Measurements from ENCODE around the gene HBA2. TPM values are rescaled to one million over a fixed set of nuclear protein-coding genes. Genes with fewer than 3 reads are reported as not detected.
A peak's percentile ranks its signal among the peaks of the same experiment; 100 is the strongest.
"Not testable (repeated sequence)": the region's sequence is repeated elsewhere in the genome, so short reads cannot be mapped to it uniquely, and the experiment has no call there.

HBA2 gene
- total RNA-seq, 3 donors from 2014 or later (not counting 1 experiment from before 2014, with no cell fraction given): 3.2 to 9.9 TPM; not detected in 1

DNA sequence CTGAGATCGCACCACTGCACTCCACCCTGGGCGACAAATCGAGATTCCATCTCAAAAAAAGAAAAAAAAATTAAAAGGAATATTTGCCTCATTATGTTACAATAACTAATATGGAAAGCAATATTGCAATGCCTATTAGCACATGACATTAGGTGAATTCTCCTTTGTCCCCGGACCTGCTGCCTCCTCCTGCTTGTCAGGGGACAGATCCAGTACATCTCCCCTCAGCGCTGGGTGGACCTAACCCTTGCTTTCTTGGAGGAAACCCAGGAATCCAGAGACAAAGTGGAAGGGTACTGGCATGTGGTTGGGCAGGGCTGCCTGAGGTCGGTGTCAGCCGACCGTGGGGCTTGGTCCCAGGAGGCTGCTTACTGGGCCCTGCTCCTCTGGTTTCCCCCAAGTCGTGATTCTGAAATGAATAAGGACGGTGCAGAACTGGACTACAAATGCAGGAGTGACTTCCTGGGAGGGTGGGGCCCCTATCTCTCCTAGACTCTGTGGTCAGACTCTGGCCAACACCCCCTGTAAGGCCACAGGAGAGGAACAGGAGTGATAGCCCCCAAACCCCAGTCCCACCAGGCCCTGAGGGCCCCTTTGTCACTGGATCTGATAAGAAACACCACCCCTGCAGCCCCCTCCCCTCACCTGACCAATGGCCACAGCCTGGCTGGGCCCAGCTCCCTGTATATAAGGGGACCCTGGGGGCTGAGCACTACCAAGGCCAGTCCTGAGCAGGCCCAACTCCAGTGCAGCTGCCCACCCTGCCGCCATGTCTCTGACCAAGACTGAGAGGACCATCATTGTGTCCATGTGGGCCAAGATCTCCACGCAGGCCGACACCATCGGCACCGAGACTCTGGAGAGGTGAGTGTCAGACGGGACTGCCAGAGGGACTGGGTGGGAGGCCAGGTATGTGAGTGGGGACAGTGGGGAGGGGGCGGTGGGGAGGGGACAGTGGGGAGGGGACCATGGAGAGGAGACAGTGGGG lies 20.2 kb upstream of the HBA2 start, which contains the start of gene HBZ:
HBZ (plus strand) TSS at position 504 of the 988 bp plus-strand sequence; CDS start at position 770, 266 bp downstream.
- Mint-ChIP-seq H3K4me1 (peaks cover 10% of the 10 kb centered on the region in 2 donors), H3K27me3 (ENCODE audit: low read depth in 2 of 2) (peaks cover 0 to 16% of the 10 kb centered on the region in 2 donors)
- intact Hi-C loops (cut with micrococcal nuclease): no loop called here

DNA sequence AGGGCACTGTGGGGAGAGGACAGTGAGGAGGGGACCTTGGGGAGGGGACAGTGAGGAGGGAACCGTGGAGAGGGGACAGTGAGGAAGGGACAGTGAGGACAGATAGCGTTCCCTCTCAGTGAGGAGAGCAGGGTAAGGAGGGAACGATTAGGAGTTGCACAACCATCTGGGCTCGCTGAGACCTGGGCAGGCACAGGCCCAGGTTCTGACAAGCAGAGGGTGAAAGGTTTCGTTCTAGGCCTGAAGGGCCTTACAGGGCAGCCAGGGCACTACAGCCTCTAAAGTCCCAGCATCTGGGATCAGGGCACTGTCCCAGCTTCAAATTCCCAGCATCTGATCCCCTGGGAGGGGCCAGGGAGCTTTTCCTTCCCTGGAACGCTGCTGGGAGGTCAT lies 19.6 kb upstream of the HBA2 start:
- H3K9me3 Mint-ChIP-seq; H3K27me3 ChIP-seq (ENCODE audit: control insufficient read depth, insufficient read depth, low read length); H3K36me3 Mint-ChIP-seq; H3K27ac Mint-ChIP-seq; H3K36me3 ChIP-seq (ENCODE audit: control insufficient read depth, insufficient read depth, low read length); H3K4me3 Mint-ChIP-seq; H3K27ac ChIP-seq (ENCODE audit: low read length); H3K4me3 ChIP-seq (ENCODE audit: low read length); H3K9me3 ChIP-seq (ENCODE audit: control insufficient read depth, insufficient read depth, low read length); intact Hi-C loops (cut with micrococcal nuclease); DNase-seq: not testable (repeated sequence)
- peaks cover 11% of the 10 kb centered on the region for H3K4me1 ChIP-seq (ENCODE audit: control insufficient read depth, insufficient read depth, low read length)
- H3K4me1 Mint-ChIP-seq: peaks cover 10% of the 10 kb centered on the region in 2 donors
- WGBS (ENCODE audit: insufficient coverage): 87% methylated on average over 2 of the region's 6 CpGs
- peak in 2 of 3 donors; percentile 25 to 27 for ATAC-seq
- peaks cover 0 to 16% of the 10 kb centered on the region in 2 donors for H3K27me3 Mint-ChIP-seq (ENCODE audit: low read depth in 2 of 2)

More for the DNA sequence above, 20.2 kb upstream of the HBA2 start, which contains the start of gene HBZ:
- DNase-seq (no peak), ATAC-seq (no peak)
- H3K9me3 Mint-ChIP-seq: no peaks in the 10 kb centered on the region
- Histone ChIP-seq H3K9me3 (ENCODE audit: control insufficient read depth, insufficient read depth, low read length) (no peaks in the 10 kb centered on the region), H3K27me3 (ENCODE audit: control insufficient read depth, insufficient read depth, low read length) (peaks cover 8% of the 10 kb centered on the region), H3K4me1 (ENCODE audit: control insufficient read depth, insufficient read depth, low read length) (peaks cover 11% of the 10 kb centered on the region), H3K27ac (ENCODE audit: low read length) (no peak within 1 kb of the TSS), H3K36me3 (ENCODE audit: control insufficient read depth, insufficient read depth, low read length) (no peaks in the 10 kb centered on the region), H3K4me3 (ENCODE audit: low read length) (no peak within 1 kb of the TSS)
- no peaks in the 10 kb centered on the region for H3K36me3 Mint-ChIP-seq
- 81% methylated on average over 15 of the region's 17 CpGs for WGBS (ENCODE audit: insufficient coverage)
- H3K27ac Mint-ChIP-seq: no peak within 1 kb of the TSS
- no peak for TF ChIP-seq CTCF (IDR thresholded peaks at IDR 0.05)
- H3K4me3 Mint-ChIP-seq: no peak within 1 kb of the TSS

DNA sequence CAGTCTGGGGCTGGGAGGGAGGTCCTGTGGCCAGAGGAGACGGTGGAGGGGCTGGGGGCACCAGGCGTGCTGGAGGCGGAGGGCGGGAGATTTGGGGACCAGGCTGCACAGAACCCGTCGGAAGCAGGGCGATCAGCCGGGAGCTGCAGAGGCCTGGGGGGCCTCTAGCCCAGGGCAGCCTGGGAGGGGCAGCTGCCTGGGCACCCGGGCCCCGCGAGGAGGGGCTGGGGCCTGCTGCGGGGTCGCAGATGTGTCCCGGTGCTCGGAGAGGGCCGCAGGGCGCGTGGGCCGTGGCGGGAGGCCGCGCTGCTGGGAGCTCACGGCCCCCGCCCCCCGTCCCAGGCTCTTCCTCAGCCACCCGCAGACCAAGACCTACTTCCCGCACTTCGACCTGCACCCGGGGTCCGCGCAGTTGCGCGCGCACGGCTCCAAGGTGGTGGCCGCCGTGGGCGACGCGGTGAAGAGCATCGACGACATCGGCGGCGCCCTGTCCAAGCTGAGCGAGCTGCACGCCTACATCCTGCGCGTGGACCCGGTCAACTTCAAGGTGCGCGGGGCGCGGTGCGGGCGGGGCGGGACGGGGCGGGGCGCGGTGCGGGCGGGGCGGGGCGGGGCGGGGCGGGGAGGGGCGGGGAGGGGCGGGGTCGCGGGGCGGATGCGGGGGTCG lies 19.0 kb upstream of the HBA2 start:
- H3K9me3 ChIP-seq (ENCODE audit: control insufficient read depth, insufficient read depth, low read length); H3K9me3 Mint-ChIP-seq; H3K36me3 ChIP-seq (ENCODE audit: control insufficient read depth, insufficient read depth, low read length); intact Hi-C loops (cut with micrococcal nuclease); H3K36me3 Mint-ChIP-seq; DNase-seq; H3K4me3 ChIP-seq (ENCODE audit: low read length); H3K4me3 Mint-ChIP-seq; H3K27me3 ChIP-seq (ENCODE audit: control insufficient read depth, insufficient read depth, low read length); H3K27ac Mint-ChIP-seq; H3K27ac ChIP-seq (ENCODE audit: low read length): not testable (repeated sequence)
- no CpG with 5 or more reads among the region's 74 CpGs for WGBS (ENCODE audit: insufficient coverage)
- ATAC-seq: peak in 2 of 3 donors; percentile 56 to 61
- H3K4me1 ChIP-seq (ENCODE audit: control insufficient read depth, insufficient read depth, low read length): peaks cover 11% of the 10 kb centered on the region
- H3K27me3 Mint-ChIP-seq (ENCODE audit: low read depth in 2 of 2): peaks cover 0 to 19% of the 10 kb centered on the region in 2 donors
- peaks cover 10% of the 10 kb centered on the region in 2 donors for H3K4me1 Mint-ChIP-seq

DNA sequence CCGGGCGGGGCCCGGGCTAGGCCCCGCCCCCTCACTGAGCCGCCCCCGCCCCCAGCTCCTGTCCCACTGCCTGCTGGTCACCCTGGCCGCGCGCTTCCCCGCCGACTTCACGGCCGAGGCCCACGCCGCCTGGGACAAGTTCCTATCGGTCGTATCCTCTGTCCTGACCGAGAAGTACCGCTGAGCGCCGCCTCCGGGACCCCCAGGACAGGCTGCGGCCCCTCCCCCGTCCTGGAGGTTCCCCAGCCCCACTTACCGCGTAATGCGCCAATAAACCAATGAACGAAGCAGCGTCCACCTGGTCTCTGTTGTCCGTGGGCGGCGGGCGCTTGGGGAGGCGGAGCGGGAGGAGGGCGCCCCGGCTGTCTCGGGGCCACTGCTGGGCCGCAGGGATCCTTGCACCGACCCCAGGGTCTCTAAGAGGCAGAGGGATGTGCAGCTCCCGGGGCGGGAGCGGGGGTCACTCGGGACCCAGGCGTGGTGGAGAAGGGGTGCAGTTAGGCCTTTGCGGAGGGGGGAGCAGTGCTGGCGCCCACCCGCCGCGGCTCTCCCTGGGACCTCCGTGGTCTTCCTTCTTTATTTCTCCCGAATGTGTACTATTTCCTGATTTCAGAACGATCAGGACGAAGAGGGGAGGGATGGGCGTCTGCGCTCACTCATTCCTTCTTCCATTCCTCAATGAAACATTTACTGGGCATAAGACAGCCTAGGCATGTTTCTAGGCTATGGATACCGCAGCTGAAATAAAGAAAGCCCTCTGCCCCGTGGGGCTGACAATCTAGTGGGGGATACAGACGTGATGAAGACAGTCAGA lies 18.3 kb upstream of the HBA2 start:
- Histone ChIP-seq H3K27ac (ENCODE audit: low read length) (no peak overlapping the region), H3K4me3 (ENCODE audit: low read length) (peak overlapping the region; percentile 28), H3K9me3 (ENCODE audit: control insufficient read depth, insufficient read depth, low read length) (no peaks in the 10 kb centered on the region), H3K36me3 (ENCODE audit: control insufficient read depth, insufficient read depth, low read length) (no peaks in the 10 kb centered on the region), H3K27me3 (ENCODE audit: control insufficient read depth, insufficient read depth, low read length) (peaks cover 8% of the 10 kb centered on the region), H3K4me1 (ENCODE audit: control insufficient read depth, insufficient read depth, low read length) (peaks cover 11% of the 10 kb centered on the region)
- intact Hi-C loops (cut with micrococcal nuclease): no loop called here
- no peak for TF ChIP-seq CTCF (IDR thresholded peaks at IDR 0.05)
- ATAC-seq: peak in 2 of 3 donors; percentile 61 to 63
- H3K27ac Mint-ChIP-seq: peak overlapping the region in 1 of 2 donors; percentile 27
- peak overlapping the region; percentile 84 for H3K4me3 Mint-ChIP-seq
- WGBS (ENCODE audit: insufficient coverage): 2% methylated on average over 53 of the region's 59 CpGs
- no peaks in the 10 kb centered on the region for H3K9me3 Mint-ChIP-seq
- no peaks in the 10 kb centered on the region for H3K36me3 Mint-ChIP-seq
- peaks cover 6 to 22% of the 10 kb centered on the region in 2 donors for H3K27me3 Mint-ChIP-seq (ENCODE audit: low read depth in 2 of 2)
- peak in 1 of 2 donors; percentile 26 for DNase-seq
- H3K4me1 Mint-ChIP-seq: peaks cover 10% of the 10 kb centered on the region in 2 donors
